GM23338 (cell line): ENCODE data around the gene FRAS1. TPM values are rescaled to one million over a fixed set of nuclear protein-coding genes. Genes with fewer than 3 reads are reported as not detected.

Experiments
- ATAC-seq: fragments of 200-7000 bp; cut with Tn5 transposase; 3 replicates; pipeline ENCODE4 v1.9.1; 2020
- DNase-seq: peaks from one replicate; pipeline ENCODE4 v3.0.0-alpha.2; 2015; ENCODE audit warnings: low spot score
- H2AFZ ChIP-seq: fragments of 200-600 bp; sonication (generic); 2 replicates; pipeline ENCODE4 v1.8.0; 2016; ENCODE audit warnings: antibody characterized with exemption, mild to moderate bottlenecking, moderate library complexity
- H3F3A ChIP-seq: fragments of 200-600 bp; sonication (generic); replicated peaks from 2 replicates; pipeline ENCODE4 v1.8.0; 2017; ENCODE audit warnings: antibody characterized with exemption, mixed run types, low read depth
- H3K27ac ChIP-seq: fragments of 200-600 bp; sonication (generic); 2 replicates; pipeline ENCODE4 v1.6.1; 2016; ENCODE audit warnings: low read depth
- H3K27me3 ChIP-seq: fragments of 200-600 bp; sonication (generic); 2 replicates; pipeline ENCODE4 v1.8.0; 2016; ENCODE audit warnings: mild to moderate bottlenecking, mixed run types, moderate library complexity; ENCODE audit not compliant: insufficient read depth
- H3K36me3 ChIP-seq: fragments of 200-600 bp; sonication (generic); 2 replicates; pipeline ENCODE4 v1.8.0; 2016; ENCODE audit warnings: mild to moderate bottlenecking; ENCODE audit not compliant: insufficient read depth
- H3K4me1 ChIP-seq: fragments of 200-600 bp; sonication (generic); 2 replicates; pipeline ENCODE4 v1.8.0; 2016; ENCODE audit warnings: mild to moderate bottlenecking, moderate library complexity; ENCODE audit not compliant: insufficient read depth
- H3K4me2 ChIP-seq: fragments of 200-600 bp; sonication (generic); 2 replicates; pipeline ENCODE4 v1.7.1; 2017; ENCODE audit warnings: mixed run types
- H3K4me3 ChIP-seq: fragments of 200-600 bp; sonication (generic); 2 replicates; pipeline ENCODE4 v1.6.1; 2016; ENCODE audit warnings: mixed run types
- H3K79me2 ChIP-seq: fragments of 200-600 bp; sonication (generic); replicated peaks from 2 replicates; pipeline ENCODE4 v1.8.0; 2017; ENCODE audit warnings: mild to moderate bottlenecking; ENCODE audit not compliant: insufficient read depth
- H3K9me2 ChIP-seq: fragments of 200-600 bp; sonication (generic); 2 replicates; pipeline ENCODE4 v1.8.0; 2017; ENCODE audit not compliant: insufficient read depth
- H4K20me1 ChIP-seq: fragments of 200-600 bp; sonication (generic); replicated peaks from 2 replicates; pipeline ENCODE4 v1.8.0; 2017; ENCODE audit warnings: mild to moderate bottlenecking; ENCODE audit not compliant: insufficient read depth
- H3K27ac Mint-ChIP-seq: 2 replicates; pipeline ENCODE4 v1.8.0; 2020; ENCODE audit warnings: inconsistent platforms, mild to moderate bottlenecking, moderate library complexity, mixed read lengths
- H3K27me3 Mint-ChIP-seq: 3 replicates; pipeline ENCODE4 v1.8.0; 2022; ENCODE audit warnings: low read depth, mild to moderate bottlenecking, moderate library complexity, mixed read lengths, inconsistent platforms; ENCODE audit not compliant: insufficient read depth, poor library complexity
- H3K36me3 Mint-ChIP-seq: 3 replicates; pipeline ENCODE4 v1.8.0; 2021; ENCODE audit warnings: low read depth, mild to moderate bottlenecking, inconsistent platforms, moderate library complexity, mixed read lengths
- H3K4me1 Mint-ChIP-seq: 3 replicates; pipeline ENCODE4 v1.8.0; 2020; ENCODE audit warnings: mild to moderate bottlenecking, inconsistent platforms, mixed read lengths
- H3K4me3 Mint-ChIP-seq: 3 replicates; pipeline ENCODE4 v1.8.0; 2021; ENCODE audit warnings: moderate library complexity, mild to moderate bottlenecking, inconsistent platforms, mixed read lengths
- H3K9me3 Mint-ChIP-seq: 3 replicates; pipeline ENCODE4 v1.8.0; 2020; ENCODE audit warnings: moderate library complexity, mild to moderate bottlenecking, inconsistent platforms, mixed read lengths
- CREB1 ChIP-seq: fragments of 250-450 bp; sonication (Bioruptor Pico); IDR thresholded peaks from 2 replicates; pipeline ENCODE4 v1.5.0; 2020; ENCODE audit warnings: low read depth, mild to moderate bottlenecking, moderate library complexity
- CTCF ChIP-seq, 2 experiments: fragments of 200-600 bp in 1 of 2; sonication (generic) in 1 of 2; conservative IDR thresholded peaks; 2 replicates each; pipeline versions ENCODE4 v1.5.1 to v1.6.1; 2016 to 2017; ENCODE audit warnings: antibody characterized with exemption in 2 of 2, low read depth in 2 of 2, mild to moderate bottlenecking in 2 of 2, moderate library complexity in 1 of 2
- JUNB ChIP-seq: IDR thresholded peaks from one replicate; pipeline ENCODE4 v1.6.1; 2016; ENCODE audit warnings: antibody characterized with exemption; ENCODE audit not compliant: unreplicated experiment
- POLR2AphosphoS5 ChIP-seq: IDR thresholded peaks from 2 replicates; pipeline ENCODE4 v1.6.1; 2016; ENCODE audit warnings: antibody characterized with exemption, low read depth
- ZNF114 ChIP-seq: fragments of 250-450 bp; sonication (Bioruptor Pico); IDR thresholded peaks from 2 replicates; pipeline ENCODE4 v1.5.0; 2020; ENCODE audit warnings: mild to moderate bottlenecking, moderate library complexity
- ZNF331 ChIP-seq: fragments of 250-450 bp; sonication (Bioruptor Pico); IDR thresholded peaks from 2 replicates; pipeline ENCODE4 v1.5.0; 2020; ENCODE audit warnings: low read depth, mild to moderate bottlenecking, moderate library complexity
- polyA plus RNA-seq: library from polyadenylated mRNA; unstranded; fragments of >200 nt; fragmentation: Nextera tagmentation; extraction: Ambion mirVana; gene quantifications from 2 replicates; pipeline ENCODE4 v1.2.1, GENCODE V29; 2016
- total RNA-seq: library from RNA; depleted of rRNA; stranded (reverse); fragments of >200 nt; shearing (Covaris generic); gene quantifications from 2 replicates; pipeline ENCODE4 v1.2.3, GENCODE V29; 2014
- TF ChIP-seq, protein P1 (sequence below): fragments of 250-450 bp; sonication (Bioruptor Pico); IDR thresholded peaks from 2 replicates; pipeline ENCODE4 v1.5.0; 2020; ENCODE audit warnings: mild to moderate bottlenecking, moderate library complexity
- TF ChIP-seq, protein P2 (sequence below): IDR thresholded peaks from 2 replicates; pipeline ENCODE4 v1.6.1; 2016; ENCODE audit warnings: antibody characterized with exemption

Gene FRAS1
- total and polyA plus RNA-seq, 2 experiments from 2014 or later: 12.4 to 108 TPM

DNA sequence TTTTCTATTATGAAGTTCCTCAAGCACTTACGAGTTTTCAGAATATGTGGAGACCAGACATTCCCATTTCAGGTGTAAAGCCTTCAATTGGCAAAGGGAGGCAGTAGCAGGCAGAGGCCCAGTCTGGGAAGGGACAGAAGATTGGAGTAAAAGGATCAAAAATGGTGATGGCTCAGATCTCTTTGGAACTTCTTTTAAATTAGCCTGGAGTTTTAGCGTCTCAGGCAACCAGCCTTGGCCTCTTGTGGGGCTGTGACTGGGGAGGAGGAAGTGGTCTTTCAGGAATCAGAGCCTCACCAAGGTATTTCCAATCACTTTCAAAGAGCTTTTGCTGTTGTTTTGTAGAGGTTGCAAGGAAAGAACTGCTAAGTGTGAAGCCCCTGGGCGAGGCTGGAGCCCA lies 239.1 kb downstream of the FRAS1 start:
- no peaks in the 10 kb centered on the region for H3K4me1 ChIP-seq
- H3K9me2 ChIP-seq: no peaks in the 10 kb centered on the region
- ATAC-seq: peak; percentile 48; the same call in 2 of the 3 replicates
- peak overlapping the region; percentile 16; the same call in 1 of the 2 replicates for H3K27ac ChIP-seq
- H3K79me2 ChIP-seq: no peaks in the 10 kb centered on the region
- no peak overlapping the region for H3K27ac Mint-ChIP-seq
- peaks cover 30% of the 10 kb centered on the region for H3K36me3 Mint-ChIP-seq
- peaks cover 12% of the 10 kb centered on the region for H3K36me3 ChIP-seq
- H3F3A ChIP-seq: no peaks in the 10 kb centered on the region
- peaks cover 4% of the 10 kb centered on the region; the same call in 1 of the 2 replicates for H4K20me1 ChIP-seq
- peaks cover 1% of the 10 kb centered on the region; the same call in 2 of the 3 replicates for H3K9me3 Mint-ChIP-seq
- peaks cover 5% of the 10 kb centered on the region for H3K27me3 Mint-ChIP-seq
- H3K4me3 Mint-ChIP-seq: no peak overlapping the region
- no peak overlapping the region for H2AFZ ChIP-seq
- no peak overlapping the region for H3K4me3 ChIP-seq
- peak; percentile 43 for DNase-seq
- TF ChIP-seq CTCF (conservative IDR thresholded peaks at IDR 0.05; ENCODE audit: low read depth in 2 of 2): peak; percentile 43 to 58
- no peak for TF ChIP-seq CREB1
- no peaks in the 10 kb centered on the region for H3K27me3 ChIP-seq
- no peak overlapping the region for H3K4me2 ChIP-seq
- H3K4me1 Mint-ChIP-seq: peaks cover 15% of the 10 kb centered on the region

DNA sequence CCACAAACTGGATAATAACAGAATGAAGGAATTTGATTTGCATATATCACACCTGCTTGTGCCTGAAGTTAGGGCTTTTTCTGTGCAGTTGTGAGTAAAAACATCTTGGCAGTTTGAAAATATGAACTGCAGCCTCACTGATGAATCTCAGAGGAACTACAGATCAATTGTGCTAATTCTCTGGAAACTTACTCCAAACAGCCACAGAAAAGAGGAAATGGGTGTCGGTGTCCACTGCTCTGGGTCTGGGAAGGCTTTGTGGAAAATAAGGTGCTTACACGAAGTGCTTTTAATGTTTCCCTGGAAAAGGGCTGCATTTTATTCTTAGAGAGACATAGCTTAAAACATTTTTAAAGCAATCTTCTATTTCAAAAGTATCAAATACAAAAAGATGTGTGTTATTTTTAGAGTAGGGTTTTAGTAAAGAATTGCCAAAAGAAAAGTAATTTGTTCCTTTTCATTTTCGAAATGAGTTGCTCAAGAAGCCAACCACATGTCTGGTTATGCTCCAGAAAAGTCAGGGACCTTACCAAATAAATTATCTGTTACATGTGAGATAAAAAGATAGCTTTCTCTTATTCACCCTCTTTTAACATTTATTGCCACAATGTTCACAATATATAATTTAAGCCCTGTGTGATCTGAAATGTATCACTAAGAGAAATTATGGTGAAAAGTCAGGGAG lies 240.1 kb downstream of the FRAS1 start:
- Mint-ChIP-seq H3K4me1 (peaks cover 15% of the 10 kb centered on the region), H3K27me3 (peaks cover 5% of the 10 kb centered on the region), H3K27ac (no peak overlapping the region), H3K36me3 (peaks cover 35% of the 10 kb centered on the region), H3K9me3 (peaks cover 5% of the 10 kb centered on the region; the same call in 2 of the 3 replicates), H3K4me3 (no peak overlapping the region)
- H3K4me3 ChIP-seq: no peak overlapping the region
- H3F3A ChIP-seq: no peaks in the 10 kb centered on the region
- no peaks in the 10 kb centered on the region for H3K9me2 ChIP-seq
- peaks cover 4% of the 10 kb centered on the region; the same call in 1 of the 2 replicates for H4K20me1 ChIP-seq
- no peak for DNase-seq
- H3K36me3 ChIP-seq: peaks cover 12% of the 10 kb centered on the region
- no peaks in the 10 kb centered on the region for H3K4me1 ChIP-seq
- no peak overlapping the region for H3K27ac ChIP-seq
- TF ChIP-seq, protein P1, sequence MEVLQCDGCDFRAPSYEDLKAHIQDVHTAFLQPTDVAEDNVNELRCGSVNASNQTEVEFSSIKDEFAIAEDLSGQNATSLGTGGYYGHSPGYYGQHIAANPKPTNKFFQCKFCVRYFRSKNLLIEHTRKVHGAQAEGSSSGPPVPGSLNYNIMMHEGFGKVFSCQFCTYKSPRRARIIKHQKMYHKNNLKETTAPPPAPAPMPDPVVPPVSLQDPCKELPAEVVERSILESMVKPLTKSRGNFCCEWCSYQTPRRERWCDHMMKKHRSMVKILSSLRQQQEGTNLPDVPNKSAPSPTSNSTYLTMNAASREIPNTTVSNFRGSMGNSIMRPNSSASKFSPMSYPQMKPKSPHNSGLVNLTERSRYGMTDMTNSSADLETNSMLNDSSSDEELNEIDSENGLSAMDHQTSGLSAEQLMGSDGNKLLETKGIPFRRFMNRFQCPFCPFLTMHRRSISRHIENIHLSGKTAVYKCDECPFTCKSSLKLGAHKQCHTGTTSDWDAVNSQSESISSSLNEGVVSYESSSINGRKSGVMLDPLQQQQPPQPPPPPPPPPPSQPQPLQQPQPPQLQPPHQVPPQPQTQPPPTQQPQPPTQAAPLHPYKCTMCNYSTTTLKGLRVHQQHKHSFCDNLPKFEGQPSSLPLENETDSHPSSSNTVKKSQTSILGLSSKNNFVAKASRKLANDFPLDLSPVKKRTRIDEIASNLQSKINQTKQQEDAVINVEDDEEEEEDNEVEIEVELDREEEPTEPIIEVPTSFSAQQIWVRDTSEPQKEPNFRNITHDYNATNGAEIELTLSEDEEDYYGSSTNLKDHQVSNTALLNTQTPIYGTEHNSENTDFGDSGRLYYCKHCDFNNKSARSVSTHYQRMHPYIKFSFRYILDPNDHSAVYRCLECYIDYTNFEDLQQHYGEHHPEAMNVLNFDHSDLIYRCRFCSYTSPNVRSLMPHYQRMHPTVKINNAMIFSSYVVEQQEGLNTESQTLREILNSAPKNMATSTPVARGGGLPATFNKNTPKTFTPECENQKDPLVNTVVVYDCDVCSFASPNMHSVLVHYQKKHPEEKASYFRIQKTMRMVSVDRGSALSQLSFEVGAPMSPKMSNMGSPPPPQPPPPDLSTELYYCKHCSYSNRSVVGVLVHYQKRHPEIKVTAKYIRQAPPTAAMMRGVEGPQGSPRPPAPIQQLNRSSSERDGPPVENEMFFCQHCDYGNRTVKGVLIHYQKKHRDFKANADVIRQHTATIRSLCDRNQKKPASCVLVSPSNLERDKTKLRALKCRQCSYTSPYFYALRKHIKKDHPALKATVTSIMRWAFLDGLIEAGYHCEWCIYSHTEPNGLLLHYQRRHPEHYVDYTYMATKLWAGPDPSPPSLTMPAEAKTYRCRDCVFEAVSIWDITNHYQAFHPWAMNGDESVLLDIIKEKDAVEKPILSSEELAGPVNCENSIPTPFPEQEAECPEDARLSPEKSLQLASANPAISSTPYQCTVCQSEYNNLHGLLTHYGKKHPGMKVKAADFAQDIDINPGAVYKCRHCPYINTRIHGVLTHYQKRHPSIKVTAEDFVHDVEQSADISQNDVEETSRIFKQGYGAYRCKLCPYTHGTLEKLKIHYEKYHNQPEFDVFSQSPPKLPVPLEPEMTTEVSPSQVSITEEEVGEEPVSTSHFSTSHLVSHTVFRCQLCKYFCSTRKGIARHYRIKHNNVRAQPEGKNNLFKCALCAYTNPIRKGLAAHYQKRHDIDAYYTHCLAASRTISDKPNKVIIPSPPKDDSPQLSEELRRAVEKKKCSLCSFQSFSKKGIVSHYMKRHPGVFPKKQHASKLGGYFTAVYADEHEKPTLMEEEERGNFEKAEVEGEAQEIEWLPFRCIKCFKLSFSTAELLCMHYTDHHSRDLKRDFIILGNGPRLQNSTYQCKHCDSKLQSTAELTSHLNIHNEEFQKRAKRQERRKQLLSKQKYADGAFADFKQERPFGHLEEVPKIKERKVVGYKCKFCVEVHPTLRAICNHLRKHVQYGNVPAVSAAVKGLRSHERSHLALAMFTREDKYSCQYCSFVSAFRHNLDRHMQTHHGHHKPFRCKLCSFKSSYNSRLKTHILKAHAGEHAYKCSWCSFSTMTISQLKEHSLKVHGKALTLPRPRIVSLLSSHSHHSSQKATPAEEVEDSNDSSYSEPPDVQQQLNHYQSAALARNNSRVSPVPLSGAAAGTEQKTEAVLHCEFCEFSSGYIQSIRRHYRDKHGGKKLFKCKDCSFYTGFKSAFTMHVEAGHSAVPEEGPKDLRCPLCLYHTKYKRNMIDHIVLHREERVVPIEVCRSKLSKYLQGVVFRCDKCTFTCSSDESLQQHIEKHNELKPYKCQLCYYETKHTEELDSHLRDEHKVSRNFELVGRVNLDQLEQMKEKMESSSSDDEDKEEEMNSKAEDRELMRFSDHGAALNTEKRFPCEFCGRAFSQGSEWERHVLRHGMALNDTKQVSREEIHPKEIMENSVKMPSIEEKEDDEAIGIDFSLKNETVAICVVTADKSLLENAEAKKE: no peak
- TF ChIP-seq, protein P2, sequence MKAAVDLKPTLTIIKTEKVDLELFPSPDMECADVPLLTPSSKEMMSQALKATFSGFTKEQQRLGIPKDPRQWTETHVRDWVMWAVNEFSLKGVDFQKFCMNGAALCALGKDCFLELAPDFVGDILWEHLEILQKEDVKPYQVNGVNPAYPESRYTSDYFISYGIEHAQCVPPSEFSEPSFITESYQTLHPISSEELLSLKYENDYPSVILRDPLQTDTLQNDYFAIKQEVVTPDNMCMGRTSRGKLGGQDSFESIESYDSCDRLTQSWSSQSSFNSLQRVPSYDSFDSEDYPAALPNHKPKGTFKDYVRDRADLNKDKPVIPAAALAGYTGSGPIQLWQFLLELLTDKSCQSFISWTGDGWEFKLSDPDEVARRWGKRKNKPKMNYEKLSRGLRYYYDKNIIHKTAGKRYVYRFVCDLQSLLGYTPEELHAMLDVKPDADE: no peak
- TF ChIP-seq JUNB (no peak), POLR2AphosphoS5 (no peak), ZNF114 (CRISPR knock-in tag) (no peak), ZNF331 (CRISPR knock-in tag) (no peak)
- ATAC-seq: no peak
- no peak overlapping the region for H2AFZ ChIP-seq
- H3K27me3 ChIP-seq: no peaks in the 10 kb centered on the region
- H3K4me2 ChIP-seq: no peak overlapping the region
- H3K79me2 ChIP-seq: no peaks in the 10 kb centered on the region
